ENCODE measurements around the gene POLQ.

- TF ChIP-seq CTCF (conservative IDR thresholded peaks at IDR 0.05; ENCODE audit: low read depth, low read length) (no peak), POLR2A (IDR thresholded peaks at IDR 0.05; ENCODE audit: low read depth, low read length) (no peak), CEBPB (IDR thresholded peaks at IDR 0.05; ENCODE audit: low read depth, low read length) (no peak), CHD1 (IDR thresholded peaks at IDR 0.05; ENCODE audit: low read depth, low read length) (no peak), MAFK (IDR thresholded peaks at IDR 0.05; ENCODE audit: low read depth, low read length) (peak; percentile 96), RCOR1 (IDR thresholded peaks at IDR 0.05; ENCODE audit: insufficient replicate concordance, low read length) (no peak), MAZ (IDR thresholded peaks at IDR 0.05; ENCODE audit: borderline replicate concordance, low read depth, low read length) (no peak), RFX5 (IDR thresholded peaks at IDR 0.05; ENCODE audit: low read depth, low read length) (no peak), MXI1 (IDR thresholded peaks at IDR 0.05; ENCODE audit: borderline replicate concordance, low read depth, low read length) (no peak), USF2 (IDR thresholded peaks at IDR 0.05; ENCODE audit: low read depth, low read length) (no peak), FOS (IDR thresholded peaks at IDR 0.05; ENCODE audit: low read depth, low read length) (no peak), ELK1 (IDR thresholded peaks at IDR 0.05; ENCODE audit: borderline replicate concordance, low read depth, low read length) (no peak), SMC3 (IDR thresholded peaks at IDR 0.05; ENCODE audit: low read depth, low read length) (no peak)
Measured at GRCh38 chr3:121463745-121464144, 82.0 kb downstream of the POLQ start.

Data from IMR-90 (cell line).